Lower lobe of right lung (tissue), 2 donors: ENCODE measurements around the gene SLC49A4. TPM values are rescaled to one million over a fixed set of nuclear protein-coding genes. Genes with fewer than 3 reads are reported as not detected.

ENCODE experiments used
- ATAC-seq, 2 donors: fragments of 200-7000 bp; cut with Tn5 transposase; one replicate each; pipeline ENCODE4 v1.9.1; 2020 to 2022; ENCODE audit warnings: mild to moderate bottlenecking in 2 of 2, moderate library complexity in 2 of 2
- DNase-seq: peaks from one replicate; pipeline ENCODE4 v3.0.0-alpha.2; 2020
- H3K27ac ChIP-seq: fragments of 200-600 bp; one replicate; pipeline ENCODE4 v1.8.0; 2022
- H3K27me3 ChIP-seq: fragments of 200-600 bp; one replicate; pipeline ENCODE4 v1.8.0; 2022; ENCODE audit warnings: low read depth
- H3K36me3 ChIP-seq: fragments of 200-600 bp; one replicate; pipeline ENCODE4 v1.8.0; 2022; ENCODE audit warnings: mild to moderate bottlenecking
- H3K4me1 ChIP-seq: fragments of 200-600 bp; one replicate; pipeline ENCODE4 v1.8.0; 2022
- H3K4me3 ChIP-seq: fragments of 200-600 bp; one replicate; pipeline ENCODE4 v1.8.0; 2022; ENCODE audit warnings: mild to moderate bottlenecking
- H3K9me3 ChIP-seq: fragments of 200-600 bp; one replicate; pipeline ENCODE4 v1.8.0; 2022
- CTCF ChIP-seq: fragments of 200-600 bp; IDR thresholded peaks from one replicate; pipeline ENCODE4 v1.8.0; 2022; ENCODE audit warnings: antibody characterized with exemption, mild to moderate bottlenecking
- intact Hi-C: fragments of 100-400 bp; cut with DNase I; formaldehyde crosslinking; loops from one replicate; pipeline ENCODE4 v1.11.0; 2022
- total RNA-seq: library from RNA; stranded (reverse); fragmentation: NEBNext Ultra II Directional; extraction: Animal tissue kit (Norgen Biotek cat#: 25700); gene quantifications from one replicate; pipeline ENCODE4 v1.2.1, GENCODE V29; 2021
- donor health status: DM: no; HTN: yes; CAD: no; lungs with severe emphysema.

SLC49A4 gene
- total RNA-seq, 1 donor from 2014 or later = 14.9 TPM

- H3K27me3 ChIP-seq = no peaks in the 10 kb centered on the region
- no peaks in the 10 kb centered on the region for H3K9me3 ChIP-seq
- TF ChIP-seq CTCF = no peak
- DNase-seq = no peak
- H3K4me3 ChIP-seq = no peak overlapping the region
- intact Hi-C loops = no loop called here
- H3K36me3 ChIP-seq = peaks cover 4% of the 10 kb centered on the region
- H3K27ac ChIP-seq = no peak overlapping the region
- no peaks in the 10 kb centered on the region for H3K4me1 ChIP-seq
- ATAC-seq = no peak
These were observed 17.3 kb upstream of the SLC49A4 start for GRCh38 chr3:122777563-122777962.

- H3K4me3 ChIP-seq = no peak overlapping the region
- TF ChIP-seq CTCF = no peak
- H3K4me1 ChIP-seq = no peaks in the 10 kb centered on the region
- no peak overlapping the region for H3K27ac ChIP-seq
- H3K27me3 ChIP-seq = no peaks in the 10 kb centered on the region
- DNase-seq (no peak), ATAC-seq (no peak)
- peaks cover 6% of the 10 kb centered on the region for H3K36me3 ChIP-seq
- no peaks in the 10 kb centered on the region for H3K9me3 ChIP-seq
- intact Hi-C loops = no loop called here
These were observed 12.1 kb upstream of the SLC49A4 start for GRCh38 chr3:122782804-122783203.

- no peak overlapping the region for H3K27ac ChIP-seq
- DNase-seq = no peak
- no peak for ATAC-seq
- intact Hi-C loops = no loop called here
- H3K4me1 ChIP-seq = no peaks in the 10 kb centered on the region
- no peaks in the 10 kb centered on the region for H3K9me3 ChIP-seq
- no peak overlapping the region for H3K4me3 ChIP-seq
- H3K27me3 ChIP-seq = no peaks in the 10 kb centered on the region
- no peak for TF ChIP-seq CTCF
- peaks cover 6% of the 10 kb centered on the region for H3K36me3 ChIP-seq
These were observed 10.4 kb upstream of the SLC49A4 start for GRCh38 chr3:122784436-122784835.

- no peak for TF ChIP-seq CTCF
- peaks cover 6% of the 10 kb centered on the region for H3K36me3 ChIP-seq
- H3K4me3 ChIP-seq = no peak overlapping the region
- ATAC-seq = no peak
- intact Hi-C loops = no loop called here
- DNase-seq = no peak
- H3K27ac ChIP-seq = no peak overlapping the region
- no peaks in the 10 kb centered on the region for H3K9me3 ChIP-seq
- no peaks in the 10 kb centered on the region for H3K27me3 ChIP-seq
- H3K4me1 ChIP-seq = no peaks in the 10 kb centered on the region
These were observed 9.6 kb upstream of the SLC49A4 start for GRCh38 chr3:122785231-122785630.

- ATAC-seq = no peak
These were observed 8.8 kb upstream of the SLC49A4 start for GRCh38 chr3:122786066-122786465.

More at GRCh38 chr3:122786066-122786465, 8.8 kb upstream of the SLC49A4 start:
- Histone ChIP-seq H3K36me3 (peaks cover 6% of the 10 kb centered on the region), H3K27ac (no peak overlapping the region), H3K9me3 (no peaks in the 10 kb centered on the region), H3K27me3 (no peaks in the 10 kb centered on the region), H3K4me3 (no peak overlapping the region), H3K4me1 (no peaks in the 10 kb centered on the region)
- TF ChIP-seq CTCF = no peak
- DNase-seq = no peak
- intact Hi-C loops = no loop called here
